Astrocyte (in vitro differentiated cells and primary cell): ENCODE data around the gene FUT6.

Source experiments
- CTCF ChIP-seq: IDR thresholded peaks from 2 replicates; pipeline ENCODE4 v1.5.1; 2011; ENCODE audit warnings: low read depth, mild to moderate bottlenecking, inconsistent platforms, low read length, moderate library complexity; ENCODE audit not compliant: insufficient read depth
- EZH2 ChIP-seq: IDR thresholded peaks from 2 replicates; pipeline ENCODE4 v1.6.1; 2012; ENCODE audit warnings: mild to moderate bottlenecking, low read length, inconsistent platforms; ENCODE audit not compliant: insufficient read depth

GRCh38 chr19:5844456-5845433 is 5.2 kb upstream of the FUT6 start:
- TF ChIP-seq CTCF (no peak), EZH2 (no peak)
